ENCODE data around the gene LRRC37A3. TPM values are rescaled to one million over a fixed set of nuclear protein-coding genes. Genes with fewer than 3 reads are reported as not detected.
A peak's percentile ranks its signal among the peaks of the same experiment; 100 is the strongest.
"Not testable (repeated sequence)": the region's sequence is repeated elsewhere in the genome, so short reads cannot be mapped to it uniquely, and the experiment has no call there.

The LRRC37A3 gene
- total and polyA plus RNA-seq, 12 donors = 1.4 to 19.1 (median 5.9) TPM

DNA sequence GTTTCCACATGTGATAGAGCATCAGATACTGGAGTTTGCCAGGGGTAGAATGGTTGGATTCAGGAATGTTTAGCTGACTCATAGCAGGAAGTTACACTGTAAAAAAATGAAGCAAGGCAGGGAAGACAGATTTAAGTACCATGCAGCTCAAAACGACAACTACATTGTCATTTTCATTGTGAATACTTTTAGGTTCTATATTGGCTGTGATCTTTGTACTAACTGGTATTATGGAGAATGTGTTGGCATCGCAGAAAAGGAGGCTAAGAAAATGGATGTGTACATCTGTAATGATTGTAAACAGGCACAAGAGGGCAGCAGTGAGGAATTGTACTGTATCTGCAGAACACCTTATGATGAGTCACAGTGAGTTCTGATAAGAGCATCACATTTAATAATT, 8.2 kb upstream of the LRRC37A3 start:
- H3K9me3 ChIP-seq (replicated peaks in 1 of 3); H3K4me1 ChIP-seq (replicated peaks in 1 of 2); H3K27me3 ChIP-seq; H3K4me3 ChIP-seq; H3K36me3 ChIP-seq (replicated peaks in 1 of 2); H3K27ac ChIP-seq: not testable (repeated sequence)
- peak; percentile 41 to 76 (median 71) for DNase-seq
- WGBS, 4 donors = 0% methylated on average over 2 of the region's 2 CpGs
- intact Hi-C loops (cut with DNase I) = loop anchor here in 1 of 2 donors (5.0 kb wide), 1 partner anchor 35 kb away; no protein-coding TSS in a partner anchor
- TF ChIP-seq, protein P1, sequence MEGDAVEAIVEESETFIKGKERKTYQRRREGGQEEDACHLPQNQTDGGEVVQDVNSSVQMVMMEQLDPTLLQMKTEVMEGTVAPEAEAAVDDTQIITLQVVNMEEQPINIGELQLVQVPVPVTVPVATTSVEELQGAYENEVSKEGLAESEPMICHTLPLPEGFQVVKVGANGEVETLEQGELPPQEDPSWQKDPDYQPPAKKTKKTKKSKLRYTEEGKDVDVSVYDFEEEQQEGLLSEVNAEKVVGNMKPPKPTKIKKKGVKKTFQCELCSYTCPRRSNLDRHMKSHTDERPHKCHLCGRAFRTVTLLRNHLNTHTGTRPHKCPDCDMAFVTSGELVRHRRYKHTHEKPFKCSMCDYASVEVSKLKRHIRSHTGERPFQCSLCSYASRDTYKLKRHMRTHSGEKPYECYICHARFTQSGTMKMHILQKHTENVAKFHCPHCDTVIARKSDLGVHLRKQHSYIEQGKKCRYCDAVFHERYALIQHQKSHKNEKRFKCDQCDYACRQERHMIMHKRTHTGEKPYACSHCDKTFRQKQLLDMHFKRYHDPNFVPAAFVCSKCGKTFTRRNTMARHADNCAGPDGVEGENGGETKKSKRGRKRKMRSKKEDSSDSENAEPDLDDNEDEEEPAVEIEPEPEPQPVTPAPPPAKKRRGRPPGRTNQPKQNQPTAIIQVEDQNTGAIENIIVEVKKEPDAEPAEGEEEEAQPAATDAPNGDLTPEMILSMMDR (IDR thresholded peaks at IDR 0.05) = peak; percentile 29 to 88 (median 78)

DNA sequence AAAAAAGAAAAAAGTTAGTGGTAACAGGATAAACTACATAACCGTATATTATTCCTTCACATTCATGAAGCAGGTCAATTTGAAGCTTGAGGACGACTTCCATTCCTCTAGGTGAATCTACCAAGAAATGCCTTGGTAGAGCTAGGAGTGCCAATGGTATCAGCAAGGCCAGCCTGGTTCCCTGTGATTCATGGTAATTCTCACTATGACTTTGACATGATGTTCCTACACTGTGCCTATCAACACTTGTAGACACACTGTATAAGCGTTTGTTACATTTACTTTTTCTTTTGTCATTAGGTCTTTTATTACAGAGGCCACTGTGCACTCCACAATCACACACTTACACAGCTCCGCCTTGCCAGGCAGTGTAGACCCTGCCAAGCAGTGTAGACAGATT, 7.2 kb upstream of the LRRC37A3 start:
- H3K27me3 ChIP-seq; H3K4me1 ChIP-seq (replicated peaks in 1 of 2); H3K4me3 ChIP-seq; DNase-seq; H3K9me3 ChIP-seq (replicated peaks in 1 of 3); H3K36me3 ChIP-seq (replicated peaks in 1 of 2); H3K27ac ChIP-seq: not testable (repeated sequence)
- intact Hi-C loops (cut with DNase I) = loop anchor here in 1 of 2 donors (5.0 kb wide), 1 partner anchor 36 kb away; no protein-coding TSS in a partner anchor
- WGBS, 4 donors = 81 to 90% (median 82%) methylated on average over 4 of the region's 4 CpGs

DNA sequence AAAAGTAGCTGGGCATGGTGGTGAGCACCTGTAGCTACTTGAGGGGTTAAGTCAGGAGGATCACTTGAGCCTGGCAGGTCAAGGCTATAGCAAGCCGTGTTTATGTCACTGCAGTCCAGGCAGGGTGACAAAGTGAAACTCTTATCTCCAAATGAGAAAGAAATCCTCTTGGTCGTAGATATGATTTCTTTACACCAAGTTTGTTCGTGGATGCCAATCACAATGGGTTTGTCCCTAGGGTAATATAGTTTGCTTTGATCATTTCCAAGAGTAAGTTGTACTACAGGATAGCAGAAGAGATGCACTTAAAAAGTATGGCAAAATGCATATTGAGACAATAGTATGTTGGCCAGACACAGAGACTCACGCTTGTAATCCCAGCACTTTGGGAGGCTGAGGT, 6.0 kb upstream of the LRRC37A3 start:
- intact Hi-C loops (cut with DNase I) = loop anchor here in 1 of 2 donors (5.0 kb wide), 1 partner anchor 37 kb away; no protein-coding TSS in a partner anchor

DNA sequence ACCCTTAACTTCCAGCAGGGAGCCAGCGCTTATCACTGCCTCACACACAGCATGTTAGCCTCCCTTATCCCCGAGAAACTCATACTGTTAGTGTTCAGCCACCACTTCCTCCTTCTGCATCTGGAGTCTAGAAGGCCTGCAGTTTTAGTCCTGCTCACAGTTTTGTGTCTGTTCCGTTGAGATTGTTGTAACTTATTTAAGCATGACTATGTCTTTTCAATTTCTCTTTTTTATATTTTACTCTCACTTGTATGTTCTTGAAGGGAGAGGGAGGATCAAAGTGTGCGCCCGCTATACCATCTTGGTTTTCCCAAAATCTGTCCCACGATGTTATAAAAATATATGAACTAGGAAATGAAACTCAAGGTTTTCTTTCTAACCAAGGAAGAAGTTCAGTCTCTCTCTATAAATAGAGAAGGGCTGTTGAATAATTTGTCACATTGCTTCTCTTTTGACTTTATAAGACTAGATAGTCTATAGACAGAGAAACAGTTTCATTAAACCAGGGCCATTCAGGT, 3.8 kb upstream of the LRRC37A3 start:
- intact Hi-C loops (cut with DNase I); H3K4me3 ChIP-seq; H3K9me3 ChIP-seq (replicated peaks in 1 of 3); H3K36me3 ChIP-seq (replicated peaks in 1 of 2); DNase-seq; H3K27ac ChIP-seq; H3K27me3 ChIP-seq; H3K4me1 ChIP-seq (replicated peaks in 1 of 2): not testable (repeated sequence)
- 66 to 81% (median 74%) methylated on average over 6 of the region's 6 CpGs for WGBS, 4 donors

More for the DNA sequence above, 6.0 kb upstream of the LRRC37A3 start:
- 51 to 62% (median 55%) methylated on average over 4 of the region's 4 CpGs for WGBS, 4 donors
- DNase-seq; H3K27me3 ChIP-seq; H3K27ac ChIP-seq; H3K4me1 ChIP-seq (replicated peaks in 1 of 2); H3K4me3 ChIP-seq; H3K9me3 ChIP-seq (replicated peaks in 1 of 3); H3K36me3 ChIP-seq (replicated peaks in 1 of 2): not testable (repeated sequence)

DNA sequence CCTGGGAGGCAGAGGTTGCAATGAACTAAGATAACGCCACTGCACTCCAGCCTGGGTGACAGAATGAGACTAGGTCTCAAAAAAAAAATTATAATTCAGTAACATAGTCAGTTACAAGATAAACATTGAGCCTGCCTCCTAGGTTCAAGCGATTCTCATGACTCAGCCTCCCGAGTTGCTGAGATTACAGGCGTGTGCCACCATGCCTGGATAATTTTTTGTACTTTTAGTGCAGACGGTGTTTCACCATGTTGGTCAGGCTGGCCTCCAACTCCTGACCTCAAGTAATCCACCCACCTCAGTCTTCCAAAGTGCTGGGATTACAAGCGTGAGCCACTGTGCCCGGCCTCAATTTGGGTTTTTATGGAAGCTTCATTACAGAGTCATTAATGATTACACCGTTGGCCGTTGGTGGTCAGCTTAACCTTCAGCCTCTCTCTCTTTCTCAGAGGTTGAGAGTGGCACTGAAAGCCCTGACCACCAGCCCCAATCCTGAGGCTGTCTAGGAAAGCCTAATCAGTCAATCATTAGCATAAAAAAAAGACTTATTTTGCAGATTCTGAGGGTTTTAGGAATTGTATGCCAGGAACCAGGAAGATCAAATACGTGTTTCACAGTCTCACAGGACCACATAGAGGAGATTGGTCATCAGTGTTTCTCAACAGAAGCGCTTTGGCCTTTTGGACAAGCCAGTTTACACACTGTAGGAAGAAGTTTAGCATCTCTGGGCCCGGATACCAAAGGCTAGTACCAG, 1.3 kb upstream of the LRRC37A3 start:
- Histone ChIP-seq H3K4me3 (no peak overlapping the region), H3K4me1 (replicated peaks in 1 of 2) (peaks cover 0 to 4% of the 10 kb centered on the region in 2 donors), H3K27me3 (no peaks in the 10 kb centered on the region), H3K27ac (no peak overlapping the region), H3K36me3 (replicated peaks in 1 of 2) (no peaks in the 10 kb centered on the region), H3K9me3 (replicated peaks in 1 of 3) (no peaks in the 10 kb centered on the region)
- no peak for TF ChIP-seq POLR2A (IDR thresholded peaks at IDR 0.05)
- TF ChIP-seq, protein P1 (IDR thresholded peaks at IDR 0.05) = no peak
- DNase-seq = peak in 1 of 7 donors; percentile 17
- intact Hi-C loops (cut with DNase I) = no loop called here
- 91 to 93% (median 92%) methylated on average over 12 of the region's 12 CpGs for WGBS, 4 donors

All from adrenal gland (tissue), 12 donors.